Calu3 (cell line): ENCODE measurements around the gene RNF133. TPM values are rescaled to one million over a fixed set of nuclear protein-coding genes. Genes with fewer than 3 reads are reported as not detected.

Experiments
- BruUV-seq: library from RNA; stranded (reverse); fragments of 400-500 nt; replicated peaks from 2 replicates; lab custom pipeline; 2021; lab: Mats Ljungman, UMichigan
- CTCF ChIA-PET: fragments of 300-600 bp; sonication (Branson Sonifier 250); formaldehyde crosslinking; loops from one replicate; lab custom pipeline; 2022; ENCODE audit warnings: antibody characterized with exemption; lab: Charles Lee
- DNase-seq: peaks from one replicate; pipeline ENCODE4 v3.0.0; 2022
- H3K27ac Mint-ChIP-seq: one replicate; pipeline ENCODE4 v1.8.0; 2022; ENCODE audit warnings: mixed read lengths; ENCODE audit not compliant: unreplicated experiment
- H3K27me3 Mint-ChIP-seq: one replicate; pipeline ENCODE4 v1.8.0; 2022; ENCODE audit warnings: mixed read lengths; ENCODE audit not compliant: unreplicated experiment
- H3K36me3 Mint-ChIP-seq: one replicate; pipeline ENCODE4 v1.8.0; 2022; ENCODE audit warnings: mild to moderate bottlenecking, moderate library complexity, mixed read lengths; ENCODE audit not compliant: insufficient read depth, unreplicated experiment
- H3K4me1 Mint-ChIP-seq: one replicate; pipeline ENCODE4 v1.8.0; 2022; ENCODE audit warnings: mild to moderate bottlenecking, low read depth, mixed read lengths; ENCODE audit not compliant: unreplicated experiment
- H3K4me3 Mint-ChIP-seq: one replicate; pipeline ENCODE4 v1.8.0; 2022; ENCODE audit warnings: mild to moderate bottlenecking, low read depth, moderate library complexity, mixed read lengths; ENCODE audit not compliant: unreplicated experiment
- H3K9me3 Mint-ChIP-seq: one replicate; pipeline ENCODE4 v1.8.0; 2022; ENCODE audit warnings: low read depth, mixed read lengths; ENCODE audit not compliant: unreplicated experiment
- CTCF ChIP-seq: fragments of 200-600 bp; IDR thresholded peaks from one replicate; pipeline ENCODE4 v1.8.0; 2022; ENCODE audit warnings: antibody characterized with exemption; ENCODE audit not compliant: unreplicated experiment
- intact Hi-C: fragments of 100-400 bp; cut with micrococcal nuclease; formaldehyde crosslinking; loops from one replicate; pipeline ENCODE4 v1.10.0; 2022; ENCODE audit not compliant: unreplicated experiment
- total RNA-seq: library from RNA; stranded (reverse); gene quantifications from 2 replicates; pipeline ENCODE4 v1.2.3, GENCODE V29; 2022

The RNF133 gene
- total RNA-seq, 1 experiment from 2014 or later: 0.97 TPM

GRCh38 chr7:122677149-122677548 is 21.8 kb downstream of the RNF133 start:
- CTCF ChIA-PET: interaction anchor here (0.7 kb wide), 1 partner anchor 35 kb away, joined by 4 read pairs; no protein-coding TSS in a partner anchor
- no TSS peak for BruUV-seq
- H3K4me3 Mint-ChIP-seq: no peak overlapping the region
- peaks cover 9% of the 10 kb centered on the region for H3K36me3 Mint-ChIP-seq
- peaks cover 49% of the 10 kb centered on the region for H3K4me1 Mint-ChIP-seq
- no peak for DNase-seq
- H3K9me3 Mint-ChIP-seq: no peaks in the 10 kb centered on the region
- TF ChIP-seq CTCF: no peak
- intact Hi-C loops: loop anchor here (5.0 to 10.0 kb wide), 3 partner anchors 75 to 210 kb away; partner anchors contain the start of gene CADPS2
- no peaks in the 10 kb centered on the region for H3K27me3 Mint-ChIP-seq
- peak overlapping the region; percentile 89 for H3K27ac Mint-ChIP-seq

GRCh38 chr7:122676466-122676865 is 22.5 kb downstream of the RNF133 start:
- intact Hi-C loops: loop anchor here (5.0 to 10.0 kb wide), 3 partner anchors 76 to 211 kb away; partner anchors contain the start of gene CADPS2
- CTCF ChIA-PET: interaction anchor here (0.7 kb wide), 1 partner anchor 34 kb away, joined by 4 read pairs; no protein-coding TSS in a partner anchor
- Mint-ChIP-seq H3K36me3 (peaks cover 9% of the 10 kb centered on the region), H3K4me3 (no peak overlapping the region), H3K27ac (no peak overlapping the region), H3K4me1 (peaks cover 55% of the 10 kb centered on the region), H3K9me3 (no peaks in the 10 kb centered on the region), H3K27me3 (no peaks in the 10 kb centered on the region)
- DNase-seq: no peak
- no peak for TF ChIP-seq CTCF
- no TSS peak for BruUV-seq

GRCh38 chr7:122675621-122676020 is 23.3 kb downstream of the RNF133 start:
- CTCF ChIA-PET: no interaction called here
- no peaks in the 10 kb centered on the region for H3K27me3 Mint-ChIP-seq
- DNase-seq: no peak
- H3K4me1 Mint-ChIP-seq: peaks cover 63% of the 10 kb centered on the region
- H3K36me3 Mint-ChIP-seq: peaks cover 9% of the 10 kb centered on the region
- H3K9me3 Mint-ChIP-seq: no peaks in the 10 kb centered on the region
- no peak for TF ChIP-seq CTCF
- BruUV-seq: no TSS peak
- no peak overlapping the region for H3K27ac Mint-ChIP-seq
- intact Hi-C loops: loop anchor here (5.0 to 10.0 kb wide), 3 partner anchors 77 to 212 kb away; partner anchors contain the start of gene CADPS2
- no peak overlapping the region for H3K4me3 Mint-ChIP-seq

- Mint-ChIP-seq H3K36me3 (peaks cover 9% of the 10 kb centered on the region), H3K9me3 (no peaks in the 10 kb centered on the region), H3K27me3 (no peaks in the 10 kb centered on the region), H3K4me1 (peaks cover 63% of the 10 kb centered on the region), H3K4me3 (no peak overlapping the region), H3K27ac (no peak overlapping the region)
- TF ChIP-seq CTCF: no peak
- peak; percentile 17 for DNase-seq
- CTCF ChIA-PET: no interaction called here
- intact Hi-C loops: loop anchor here (5.0 to 10.0 kb wide), 3 partner anchors 77 to 212 kb away; partner anchors contain the start of gene CADPS2
- no TSS peak for BruUV-seq
Observed at GRCh38 chr7:122675011-122675410, 23.9 kb downstream of the RNF133 start.
